ENCODE results near the gene ERC1.

- TF ChIP-seq POLR2A (IDR thresholded peaks at IDR 0.05), result no peak
- TF ChIP-seq CTCF (IDR thresholded peaks at IDR 0.05), result no peak
Observed at GRCh38 chr12:1421091-1421846, 430.2 kb downstream of the ERC1 start.

Measured in vagina (tissue), 2 donors.